MCF 10A (cell line): Measurements from ENCODE around the gene C1QL2. TPM values are rescaled to one million over a fixed set of nuclear protein-coding genes. Genes with fewer than 3 reads are reported as not detected.

Experiments used
- BruUV-seq: library from RNA; stranded (reverse); fragments of 400-500 nt; replicated peaks from 2 replicates; lab custom pipeline; 2021; lab: Mats Ljungman, UMichigan
- CTCF ChIA-PET: fragments of 300-600 bp; sonication (Branson Sonifier 250); formaldehyde crosslinking; extraction: SDS; loops from one replicate; lab custom pipeline; 2021; ENCODE audit warnings: antibody characterized with exemption, inconsistent platforms; lab: Yijun Ruan, JAX
- POLR2A ChIA-PET: fragments of 300-600, 350-650 bp; sonication (Branson Sonifier 250); formaldehyde crosslinking; extraction: SDS; loops from one replicate; lab custom pipeline; 2020; ENCODE audit warnings: antibody characterized with exemption, inconsistent platforms; lab: Yijun Ruan, JAX
- DNase-seq: peaks from one replicate; pipeline ENCODE4 v3.0.0-alpha.2; 2018; ENCODE audit not compliant: unreplicated experiment
- H3K27ac Mint-ChIP-seq: one replicate; pipeline ENCODE4 v1.8.0; 2022; ENCODE audit warnings: mild to moderate bottlenecking, low read depth, mixed read lengths; ENCODE audit not compliant: unreplicated experiment
- H3K27me3 Mint-ChIP-seq: one replicate; pipeline ENCODE4 v1.8.0; 2022; ENCODE audit warnings: mixed read lengths; ENCODE audit not compliant: insufficient read depth, unreplicated experiment
- H3K36me3 Mint-ChIP-seq: one replicate; pipeline ENCODE4 v1.8.0; 2022; ENCODE audit warnings: mild to moderate bottlenecking, moderate library complexity, mixed read lengths; ENCODE audit not compliant: insufficient read depth, unreplicated experiment
- H3K4me1 Mint-ChIP-seq: one replicate; pipeline ENCODE4 v1.8.0; 2022; ENCODE audit warnings: mixed read lengths; ENCODE audit not compliant: insufficient read depth, unreplicated experiment
- H3K4me3 Mint-ChIP-seq: one replicate; pipeline ENCODE4 v1.8.0; 2022; ENCODE audit warnings: mild to moderate bottlenecking, moderate library complexity, mixed read lengths; ENCODE audit not compliant: unreplicated experiment
- H3K9me3 Mint-ChIP-seq: one replicate; pipeline ENCODE4 v1.8.0; 2022; ENCODE audit warnings: mixed read lengths; ENCODE audit not compliant: unreplicated experiment
- CTCF ChIP-seq: fragments of 200-600 bp; IDR thresholded peaks from one replicate; pipeline ENCODE4 v1.8.0; 2022; ENCODE audit warnings: antibody characterized with exemption, mild to moderate bottlenecking; ENCODE audit not compliant: unreplicated experiment
- intact Hi-C: fragments of 100-400 bp; cut with micrococcal nuclease; formaldehyde crosslinking; loops from 2 replicates; pipeline ENCODE4 v1.14.1; 2022
- total RNA-seq: library from RNA; stranded (reverse); gene quantifications from 2 replicates; pipeline ENCODE4 v1.2.3, GENCODE V29; 2022

Gene C1QL2
- total RNA-seq, 1 experiment from 2014 or later = not detected

- intact Hi-C loops = no loop called here
- TF ChIP-seq CTCF = no peak
- no TSS peak for BruUV-seq
- CTCF ChIA-PET = interaction anchor here (0.6 to 1.4 kb wide), 3 partner anchors 21 to 70 kb away, joined by 3 to 5 read pairs (median 3); no protein-coding TSS in a partner anchor
- H3K4me3 Mint-ChIP-seq = no peak overlapping the region
- no peak overlapping the region for H3K27ac Mint-ChIP-seq
- H3K9me3 Mint-ChIP-seq = no peaks in the 10 kb centered on the region
- peaks cover 6% of the 10 kb centered on the region for H3K36me3 Mint-ChIP-seq
- DNase-seq = no peak
- no peaks in the 10 kb centered on the region for H3K4me1 Mint-ChIP-seq
- POLR2A ChIA-PET = no interaction called here
- H3K27me3 Mint-ChIP-seq = peaks cover 77% of the 10 kb centered on the region
Observed at GRCh38 chr2:119147776-119148715, 10.5 kb downstream of the C1QL2 start.

GRCh38 chr2:119144806-119145205, 13.7 kb downstream of the C1QL2 start:
- no TSS peak for BruUV-seq
- Mint-ChIP-seq H3K4me1 (no peaks in the 10 kb centered on the region), H3K36me3 (no peaks in the 10 kb centered on the region), H3K4me3 (no peak overlapping the region), H3K9me3 (no peaks in the 10 kb centered on the region), H3K27ac (no peak overlapping the region), H3K27me3 (peaks cover 72% of the 10 kb centered on the region)
- no peak for DNase-seq
- POLR2A ChIA-PET = interaction anchor here (0.7 kb wide), 1 partner anchor 166 kb away, joined by 3 read pairs; no protein-coding TSS in a partner anchor
- intact Hi-C loops = no loop called here
- no peak for TF ChIP-seq CTCF
- CTCF ChIA-PET = interaction anchor here (0.5 to 1.4 kb wide), 2 partner anchors 18 to 268 kb away, joined by 3 to 5 read pairs; no protein-coding TSS in a partner anchor

GRCh38 chr2:119142824-119143223, 15.7 kb downstream of the C1QL2 start:
- ChIA-PET POLR2A (no interaction called here), CTCF (interaction anchor here (0.6 kb wide), 1 partner anchor 44 kb away, joined by 3 read pairs; no protein-coding TSS in a partner anchor)
- BruUV-seq = no TSS peak

More at GRCh38 chr2:119142824-119143223, 15.7 kb downstream of the C1QL2 start:
- DNase-seq = no peak
- peaks cover 79% of the 10 kb centered on the region for H3K27me3 Mint-ChIP-seq
- no peak for TF ChIP-seq CTCF
- no peak overlapping the region for H3K27ac Mint-ChIP-seq
- H3K36me3 Mint-ChIP-seq = no peaks in the 10 kb centered on the region
- no peaks in the 10 kb centered on the region for H3K4me1 Mint-ChIP-seq
- intact Hi-C loops = no loop called here
- no peaks in the 10 kb centered on the region for H3K9me3 Mint-ChIP-seq
- H3K4me3 Mint-ChIP-seq = no peak overlapping the region
